ENCODE data around the gene NUDT3. TPM values are rescaled to one million over a fixed set of nuclear protein-coding genes. Genes with fewer than 3 reads are reported as not detected.
"Not testable (repeated sequence)": the region's sequence is repeated elsewhere in the genome, so short reads cannot be mapped to it uniquely, and the experiment has no call there.

NUDT3 gene
- total RNA-seq, 2 donors from 2014 or later: 11.1 to 13.7 TPM

GRCh38 chr6:34247481-34248197 lies 144.8 kb downstream of the NUDT3 start:
- Mint-ChIP-seq H3K27ac (peak overlapping the region; percentile 69), H3K36me3 (ENCODE audit: insufficient read depth in 2 of 2) (peaks cover 0 to 7% of the 10 kb centered on the region in 2 donors), H3K9me3 (no peaks in the 10 kb centered on the region), H3K27me3 (ENCODE audit: low read depth) (no peaks in the 10 kb centered on the region), H3K4me1 (ENCODE audit: low read depth) (peaks cover 62% of the 10 kb centered on the region), H3K4me3 (peak overlapping the region; percentile 90 to 94)
- no peak for DNase-seq
- no peak for ATAC-seq (replicated peaks in 1 of 2)

- no peak for ATAC-seq (replicated peaks in 1 of 2)
- Mint-ChIP-seq H3K27me3 (ENCODE audit: low read depth) (no peaks in the 10 kb centered on the region), H3K4me1 (ENCODE audit: low read depth) (peaks cover 71% of the 10 kb centered on the region), H3K4me3 (peak overlapping the region; percentile 47 to 58), H3K27ac (no peak overlapping the region), H3K9me3 (no peaks in the 10 kb centered on the region), H3K36me3 (ENCODE audit: insufficient read depth in 2 of 2) (peaks cover 0 to 11% of the 10 kb centered on the region in 2 donors)
- DNase-seq: peak in 1 of 2 donors; percentile 72
Measured at GRCh38 chr6:34246563-34247391, 145.7 kb downstream of the NUDT3 start.

DNA sequence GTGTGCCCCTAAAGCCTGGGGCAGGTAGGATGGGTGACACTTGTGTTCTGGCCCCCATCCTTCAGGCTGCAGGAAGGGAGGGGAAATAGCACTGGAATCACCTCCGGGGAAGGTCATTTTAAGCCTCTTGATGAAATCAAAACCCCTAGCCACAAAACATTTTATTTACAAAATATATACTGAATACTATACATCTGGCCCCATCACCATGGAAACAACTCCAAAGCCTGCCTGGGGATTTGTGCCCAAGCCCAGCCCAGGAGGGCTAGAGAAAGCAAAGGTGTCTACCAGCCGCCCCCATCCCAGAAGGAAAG lies 146.3 kb downstream of the NUDT3 start:
- H3K4me3 Mint-ChIP-seq: no peak overlapping the region
- peaks cover 0 to 13% of the 10 kb centered on the region in 2 donors for H3K36me3 Mint-ChIP-seq (ENCODE audit: insufficient read depth in 2 of 2)
- peaks cover 77% of the 10 kb centered on the region for H3K4me1 Mint-ChIP-seq (ENCODE audit: low read depth)
- no peak for DNase-seq
- H3K27ac Mint-ChIP-seq: no peak overlapping the region
- no peak for ATAC-seq (replicated peaks in 1 of 2)
- H3K9me3 Mint-ChIP-seq: no peaks in the 10 kb centered on the region
- no peaks in the 10 kb centered on the region for H3K27me3 Mint-ChIP-seq (ENCODE audit: low read depth)

GRCh38 chr6:34245761-34246140 lies 146.7 kb downstream of the NUDT3 start:
- not testable (repeated sequence) for H3K4me3 Mint-ChIP-seq; H3K27ac Mint-ChIP-seq; ATAC-seq (replicated peaks in 1 of 2)

GRCh38 chr6:34245032-34245760 lies 147.3 kb downstream of the NUDT3 start:
- H3K27ac Mint-ChIP-seq: not testable (repeated sequence)

More at GRCh38 chr6:34245761-34246140, 146.7 kb downstream of the NUDT3 start:
- not testable (repeated sequence) for DNase-seq; H3K27me3 Mint-ChIP-seq (ENCODE audit: low read depth); H3K9me3 Mint-ChIP-seq
- H3K4me1 Mint-ChIP-seq (ENCODE audit: low read depth): peaks cover 81% of the 10 kb centered on the region
- peaks cover 0 to 14% of the 10 kb centered on the region in 2 donors for H3K36me3 Mint-ChIP-seq (ENCODE audit: insufficient read depth in 2 of 2)

GRCh38 chr6:34243901-34244884 lies 148.3 kb downstream of the NUDT3 start:
- DNase-seq (peak; percentile 72 to 79), ATAC-seq (replicated peaks in 1 of 2) (peak; percentile 34 to 42)
- Mint-ChIP-seq H3K27ac (peak overlapping the region; percentile 92), H3K36me3 (ENCODE audit: insufficient read depth in 2 of 2) (peaks cover 0 to 20% of the 10 kb centered on the region in 2 donors), H3K27me3 (ENCODE audit: low read depth) (no peaks in the 10 kb centered on the region), H3K4me1 (ENCODE audit: low read depth) (peaks cover 91% of the 10 kb centered on the region), H3K4me3 (peak overlapping the region; percentile 45 to 55), H3K9me3 (no peaks in the 10 kb centered on the region)

More at GRCh38 chr6:34245032-34245760, 147.3 kb downstream of the NUDT3 start:
- H3K4me1 Mint-ChIP-seq (ENCODE audit: low read depth): peaks cover 87% of the 10 kb centered on the region
- not testable (repeated sequence) for ATAC-seq (replicated peaks in 1 of 2); H3K9me3 Mint-ChIP-seq; H3K27me3 Mint-ChIP-seq (ENCODE audit: low read depth); DNase-seq; H3K4me3 Mint-ChIP-seq
- peaks cover 0 to 15% of the 10 kb centered on the region in 2 donors for H3K36me3 Mint-ChIP-seq (ENCODE audit: insufficient read depth in 2 of 2)

GRCh38 chr6:34243131-34243771 lies 149.2 kb downstream of the NUDT3 start:
- H3K9me3 Mint-ChIP-seq: no peaks in the 10 kb centered on the region
- ATAC-seq (replicated peaks in 1 of 2): peak; percentile 22 to 35
- peak overlapping the region; percentile 54 to 62 for H3K4me3 Mint-ChIP-seq
- peaks cover 97% of the 10 kb centered on the region for H3K4me1 Mint-ChIP-seq (ENCODE audit: low read depth)
- H3K36me3 Mint-ChIP-seq (ENCODE audit: insufficient read depth in 2 of 2): peaks cover 0 to 21% of the 10 kb centered on the region in 2 donors
- H3K27ac Mint-ChIP-seq: peak overlapping the region; percentile 92
- no peaks in the 10 kb centered on the region for H3K27me3 Mint-ChIP-seq (ENCODE audit: low read depth)
- peak in 1 of 2 donors; percentile 47 for DNase-seq

GRCh38 chr6:34242252-34243130 lies 150.0 kb downstream of the NUDT3 start:
- Mint-ChIP-seq H3K27me3 (ENCODE audit: low read depth) (no peaks in the 10 kb centered on the region), H3K36me3 (ENCODE audit: insufficient read depth in 2 of 2) (peaks cover 0 to 23% of the 10 kb centered on the region in 2 donors), H3K27ac (peak overlapping the region; percentile 92), H3K4me3 (peak overlapping the region; percentile 54 to 62), H3K4me1 (ENCODE audit: low read depth) (peaks cover 91% of the 10 kb centered on the region), H3K9me3 (no peaks in the 10 kb centered on the region)
- DNase-seq (peak in 1 of 2 donors; percentile 50), ATAC-seq (replicated peaks in 1 of 2) (peak; percentile 6 to 30)

- Mint-ChIP-seq H3K4me1 (ENCODE audit: low read depth) (peaks cover 83% of the 10 kb centered on the region), H3K9me3 (no peaks in the 10 kb centered on the region), H3K27me3 (ENCODE audit: low read depth) (no peaks in the 10 kb centered on the region), H3K4me3 (peak overlapping the region; percentile 25 to 62), H3K27ac (peak overlapping the region; percentile 92), H3K36me3 (ENCODE audit: insufficient read depth in 2 of 2) (peaks cover 0 to 23% of the 10 kb centered on the region in 2 donors)
- ATAC-seq (replicated peaks in 1 of 2) (no peak), DNase-seq (no peak)
Measured at GRCh38 chr6:34241351-34242215, 150.9 kb downstream of the NUDT3 start.

All from activated T-cell treated with anti-CD3 and anti-CD28 coated beads, Interleukin-2, amount 50 U/mL, for 72 hours (primary cell).